Right lobe of liver (tissue), 6 donors: ENCODE measurements around the gene SH3BGRL3. TPM values are rescaled to one million over a fixed set of nuclear protein-coding genes. Genes with fewer than 3 reads are reported as not detected.

Source experiments
- ATAC-seq, 4 donors: fragments of 200-7000 bp; cut with Tn5 transposase; one replicate each; pipeline ENCODE4 v1.9.1; 2020; ENCODE audit warnings: mild to moderate bottlenecking in 4 of 4, moderate library complexity in 4 of 4
- DNase-seq, 3 donors: peaks; one replicate each; pipeline ENCODE4 v3.0.0-alpha.2; 2020
- H3K27ac ChIP-seq, 3 donors: fragments of 200-600 bp; one replicate each; pipeline ENCODE4 v1.8.0; 2022
- H3K27me3 ChIP-seq, 2 donors: fragments of 200-600 bp; one replicate each; pipeline ENCODE4 v1.8.0; 2022
- H3K36me3 ChIP-seq, 4 donors: fragments of 200-600 bp; sonication (generic) in 1 of 4; one replicate each; pipeline versions ENCODE4 v1.5.1 to v1.8.0; 2017 to 2022; ENCODE audit warnings: control low read depth in 1 of 4
- H3K4me1 ChIP-seq, 4 donors: fragments of 200-600 bp; sonication (generic) in 1 of 4; one replicate each; pipeline versions ENCODE4 v1.5.1 to v1.8.0; 2017 to 2022; ENCODE audit warnings: control low read depth in 1 of 4
- H3K4me3 ChIP-seq, 3 donors: fragments of 200-600 bp; one replicate each; pipeline ENCODE4 v1.8.0; 2022
- H3K9me3 ChIP-seq, 4 donors: fragments of 200-600 bp; sonication (generic) in 1 of 4; one replicate each; pipeline versions ENCODE4 v1.5.1 to v1.8.0; 2017 to 2022; ENCODE audit warnings: control low read depth in 1 of 4
- CTCF ChIP-seq, 4 donors: fragments of 200-600 bp in 3 of 4; fragments of 450-650 bp in 1 of 4; IDR thresholded peaks; one replicate each; pipeline versions ENCODE4 v1.5.1 to v1.8.0; 2016 to 2022; ENCODE audit warnings: antibody characterized with exemption in 4 of 4, mild to moderate bottlenecking in 2 of 4
- POLR2A ChIP-seq: fragments of 450-650 bp; IDR thresholded peaks from one replicate; pipeline ENCODE4 v1.6.1; 2017; ENCODE audit warnings: antibody characterized with exemption, mild to moderate bottlenecking
- WGBS: methylation state at CpG from one replicate; pipeline ENCODE4 v1.1.6; 2018; ENCODE audit warnings: low coverage, low lambda C conversion rate; ENCODE audit not compliant: insufficient coverage; ENCODE audit errors: missing lambda C conversion rate; 5-methylcytosine and 5-hydroxymethylcytosine counted together
- intact Hi-C, 2 donors: fragments of 100-400 bp; cut with DNase I; formaldehyde crosslinking; loops; one replicate each; pipeline versions ENCODE4 v1.11.2 to v1.14.1; 2022
- total RNA-seq, 6 experiments: library from RNA; depleted of rRNA in 2 of 6; stranded (reverse); fragments of >200 nt in 2 of 6; fragmentation: NEBNext Ultra II Directional in 3 of 6; extraction: Animal tissue kit (Norgen Biotek cat#: 25700) in 3 of 6; gene quantifications; one replicate each; pipeline versions ENCODE4 v1.1.0 to v1.2.4, GENCODE V29; 2016 to 2023
- donor health status: DM: no; HTN: yes; CAD: no.
- donor health status: DM: no; HTN: no; CAD: no.
- donor health status: DM: no; HTN: no; CAD: no.
- donor health status: DM: no; HTN: yes; CAD: no.
- donor health status: DM: no; HTN: yes; CAD: no.

SH3BGRL3 gene
- total RNA-seq, 6 experiments from 2014 or later, result 26.3 to 61.8 (median 34.9) TPM

- no peaks in the 10 kb centered on the region for H3K9me3 ChIP-seq
- peak; percentile 40 to 47 (median 46) for DNase-seq
- peaks cover 0 to 44% (median 21%) of the 10 kb centered on the region in 4 donors for H3K4me1 ChIP-seq
- peak in 1 of 4 donors; percentile 21 for ATAC-seq
- intact Hi-C loops, result no loop called here
- H3K4me3 ChIP-seq, result peak overlapping the region; percentile 92 to 99 (median 92)
- TF ChIP-seq POLR2A, result peak; percentile 49
- no peak for TF ChIP-seq CTCF (IDR thresholded peaks at IDR 0.05)
- peak overlapping the region; percentile 88 to 93 (median 91) for H3K27ac ChIP-seq
- H3K27me3 ChIP-seq, result no peaks in the 10 kb centered on the region
- 71% methylated on average over 8 of the region's 9 CpGs for WGBS
- H3K36me3 ChIP-seq, result no peaks in the 10 kb centered on the region
These were observed 996 bp upstream of the SH3BGRL3 start for GRCh38 chr1:26278724-26279455.

- intact Hi-C loops, result loop anchor here (5.0 to 10.0 kb wide), 2 partner anchors 42 to 84 kb away; no protein-coding TSS in a partner anchor
- peak overlapping the region; percentile 88 to 93 (median 91) for H3K27ac ChIP-seq
- no peaks in the 10 kb centered on the region for H3K36me3 ChIP-seq
- 0% methylated on average over 5 of the region's 20 CpGs for WGBS
- no peaks in the 10 kb centered on the region for H3K27me3 ChIP-seq
- H3K4me3 ChIP-seq, result peak overlapping the region; percentile 92 to 99 (median 92)
- ATAC-seq, result peak in 2 of 4 donors; percentile 1 to 2
- no peaks in the 10 kb centered on the region for H3K9me3 ChIP-seq
- no peak for TF ChIP-seq POLR2A
- no peak for TF ChIP-seq CTCF (IDR thresholded peaks at IDR 0.05)
- peaks cover 0 to 47% (median 21%) of the 10 kb centered on the region in 4 donors for H3K4me1 ChIP-seq
- peak in 1 of 3 donors; percentile 58 for DNase-seq
These were observed 602 bp downstream of the SH3BGRL3 start for GRCh38 chr1:26280333-26281042.

GRCh38 chr1:26281091-26281958, 1.4 kb downstream of the SH3BGRL3 start:
- TF ChIP-seq POLR2A (no peak), CTCF (IDR thresholded peaks at IDR 0.05) (no peak)
- Histone ChIP-seq H3K27me3 (no peaks in the 10 kb centered on the region), H3K4me1 (peaks cover 0 to 40% (median 16%) of the 10 kb centered on the region in 4 donors), H3K9me3 (no peaks in the 10 kb centered on the region), H3K27ac (no peak overlapping the region), H3K4me3 (peak overlapping the region in 1 of 3 donors; percentile 99), H3K36me3 (no peaks in the 10 kb centered on the region)
- intact Hi-C loops, result loop anchor here (5.0 to 10.0 kb wide), 2 partner anchors 41 to 83 kb away; no protein-coding TSS in a partner anchor
- 100% methylated on average over 2 of the region's 5 CpGs for WGBS
- ATAC-seq, result no peak
- no peak for DNase-seq

- peak in 1 of 3 donors; percentile 44 for DNase-seq
- no peak overlapping the region for H3K27ac ChIP-seq
These were observed 2.1 kb downstream of the SH3BGRL3 start for GRCh38 chr1:26281971-26282370.

More at GRCh38 chr1:26281971-26282370, 2.1 kb downstream of the SH3BGRL3 start:
- no peak for TF ChIP-seq POLR2A
- TF ChIP-seq CTCF (IDR thresholded peaks at IDR 0.05), result no peak
- 37% methylated on average over 3 of the region's 15 CpGs for WGBS
- no peak for ATAC-seq
- intact Hi-C loops, result loop anchor here (5.0 to 10.0 kb wide), 2 partner anchors 40 to 83 kb away; no protein-coding TSS in a partner anchor
- no peaks in the 10 kb centered on the region for H3K36me3 ChIP-seq
- H3K27me3 ChIP-seq, result no peaks in the 10 kb centered on the region
- no peaks in the 10 kb centered on the region for H3K9me3 ChIP-seq
- no peak overlapping the region for H3K4me3 ChIP-seq
- H3K4me1 ChIP-seq, result peaks cover 0 to 35% (median 13%) of the 10 kb centered on the region in 4 donors
